SHP77 treated with DMSO at 0.1 percent for 48 hours (cell line): ENCODE data around the gene PTGES2.
"Not testable (repeated sequence)": the region's sequence is repeated elsewhere in the genome, so short reads cannot be mapped to it uniquely, and the experiment has no call there.

Experiments used
- DNase-seq: peaks from one replicate; lab custom pipeline; 2025; lab: John Stamatoyannopoulos, UW

PTGES2 gene

GRCh38 chr9:128118971-128119665 lies 8.4 kb downstream of the PTGES2 start:
- no peak for DNase-seq

- no peak for DNase-seq
Observed at GRCh38 chr9:128118472-128118857, 9.1 kb downstream of the PTGES2 start.

- DNase-seq = peak; percentile 54
Observed at GRCh38 chr9:128117613-128118471, 9.7 kb downstream of the PTGES2 start.

- DNase-seq = no peak
Observed at GRCh38 chr9:128116104-128117083, 11.1 kb downstream of the PTGES2 start.

GRCh38 chr9:128115187-128116103 lies 12.1 kb downstream of the PTGES2 start:
- DNase-seq = no peak

GRCh38 chr9:128114326-128115186 lies 13.0 kb downstream of the PTGES2 start:
- no peak for DNase-seq

- DNase-seq = no peak
Observed at GRCh38 chr9:128113526-128114325, 13.8 kb downstream of the PTGES2 start.

GRCh38 chr9:128111726-128112125 lies 15.8 kb downstream of the PTGES2 start:
- DNase-seq = not testable (repeated sequence)

- DNase-seq = no peak
Observed at GRCh38 chr9:128109050-128109709, 18.3 kb downstream of the PTGES2 start.

GRCh38 chr9:128108269-128109049 lies 19.1 kb downstream of the PTGES2 start:
- no peak for DNase-seq

- no peak for DNase-seq
Observed at GRCh38 chr9:128107468-128108268, 19.9 kb downstream of the PTGES2 start.

GRCh38 chr9:128106940-128107467 lies 20.5 kb downstream of the PTGES2 start:
- DNase-seq = no peak

- no peak for DNase-seq
Observed at GRCh38 chr9:128106181-128106939, 21.2 kb downstream of the PTGES2 start.

GRCh38 chr9:128105538-128106175 lies 21.9 kb downstream of the PTGES2 start:
- DNase-seq = no peak

GRCh38 chr9:128104171-128104618 lies 23.3 kb downstream of the PTGES2 start:
- DNase-seq = peak; percentile 74
